ENCODE results near the gene PIKFYVE.

DNA sequence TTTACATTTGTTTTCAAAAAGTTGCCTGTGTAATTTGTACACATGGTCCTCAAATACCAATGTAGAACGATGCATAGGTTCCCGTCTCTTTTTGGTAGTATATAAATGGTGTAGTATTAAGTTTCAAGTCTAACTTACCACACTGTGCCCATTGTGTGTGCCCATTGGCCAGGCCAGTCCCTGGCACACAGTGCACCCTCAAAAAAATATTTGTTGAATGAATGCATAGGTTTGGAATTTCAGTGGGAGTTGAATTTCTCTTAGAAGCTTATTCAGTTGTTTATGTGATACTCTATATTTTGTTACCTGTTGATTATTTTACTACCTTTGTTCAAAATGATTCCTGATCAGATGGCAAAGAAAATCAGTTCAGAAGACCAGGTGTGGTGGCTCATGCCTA, 41.3 kb upstream of the PIKFYVE start:
- TF ChIP-seq, protein P1, sequence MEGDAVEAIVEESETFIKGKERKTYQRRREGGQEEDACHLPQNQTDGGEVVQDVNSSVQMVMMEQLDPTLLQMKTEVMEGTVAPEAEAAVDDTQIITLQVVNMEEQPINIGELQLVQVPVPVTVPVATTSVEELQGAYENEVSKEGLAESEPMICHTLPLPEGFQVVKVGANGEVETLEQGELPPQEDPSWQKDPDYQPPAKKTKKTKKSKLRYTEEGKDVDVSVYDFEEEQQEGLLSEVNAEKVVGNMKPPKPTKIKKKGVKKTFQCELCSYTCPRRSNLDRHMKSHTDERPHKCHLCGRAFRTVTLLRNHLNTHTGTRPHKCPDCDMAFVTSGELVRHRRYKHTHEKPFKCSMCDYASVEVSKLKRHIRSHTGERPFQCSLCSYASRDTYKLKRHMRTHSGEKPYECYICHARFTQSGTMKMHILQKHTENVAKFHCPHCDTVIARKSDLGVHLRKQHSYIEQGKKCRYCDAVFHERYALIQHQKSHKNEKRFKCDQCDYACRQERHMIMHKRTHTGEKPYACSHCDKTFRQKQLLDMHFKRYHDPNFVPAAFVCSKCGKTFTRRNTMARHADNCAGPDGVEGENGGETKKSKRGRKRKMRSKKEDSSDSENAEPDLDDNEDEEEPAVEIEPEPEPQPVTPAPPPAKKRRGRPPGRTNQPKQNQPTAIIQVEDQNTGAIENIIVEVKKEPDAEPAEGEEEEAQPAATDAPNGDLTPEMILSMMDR (IDR thresholded peaks at IDR 0.05; ENCODE audit: insufficient read depth, low read length, poor library complexity, severe bottlenecking) = no peak
- TF ChIP-seq EZH2phosphoT487 (conservative IDR thresholded peaks at IDR 0.05; ENCODE audit: low read length) = no peak
